GM18502 (cell line): ENCODE data around the gene EML4.
"Not testable (repeated sequence)": the region's sequence is repeated elsewhere in the genome, so short reads cannot be mapped to it uniquely, and the experiment has no call there.

ENCODE experiments used
- ATAC-seq: cut with Tn5 transposase; IDR thresholded peaks from one replicate; pipeline ENCODE4 v1.9.1; 2021; ENCODE audit warnings: mild to moderate bottlenecking; ENCODE audit not compliant: unreplicated experiment, poor library complexity

Gene EML4

GRCh38 chr2:42169874-42170521 lies 845 bp downstream of the EML4 start:
- ATAC-seq = peak; percentile 34

- ATAC-seq = no peak
Observed at GRCh38 chr2:42170619-42171395, 1.7 kb downstream of the EML4 start.

GRCh38 chr2:42171396-42171980 lies 2.3 kb downstream of the EML4 start:
- ATAC-seq = peak; percentile 35

- ATAC-seq = no peak
Observed at GRCh38 chr2:42172020-42172419, 2.9 kb downstream of the EML4 start.

GRCh38 chr2:42172566-42172965 lies 3.4 kb downstream of the EML4 start:
- ATAC-seq = no peak

- not testable (repeated sequence) for ATAC-seq
Observed at GRCh38 chr2:42173467-42173866, 4.3 kb downstream of the EML4 start.

GRCh38 chr2:42176992-42177738 lies 8.0 kb downstream of the EML4 start:
- no peak for ATAC-seq

GRCh38 chr2:42178335-42178734 lies 9.2 kb downstream of the EML4 start:
- no peak for ATAC-seq

- no peak for ATAC-seq
Observed at GRCh38 chr2:42180300-42180699, 11.1 kb downstream of the EML4 start.

- ATAC-seq = no peak
Observed at GRCh38 chr2:42182654-42183308, 13.6 kb downstream of the EML4 start.

GRCh38 chr2:42183775-42184174 lies 14.6 kb downstream of the EML4 start:
- ATAC-seq = no peak

- ATAC-seq = no peak
Observed at GRCh38 chr2:42184346-42184745, 15.2 kb downstream of the EML4 start.

- ATAC-seq = no peak
Observed at GRCh38 chr2:42185220-42185921, 16.2 kb downstream of the EML4 start.

GRCh38 chr2:42186366-42186765 lies 17.2 kb downstream of the EML4 start:
- ATAC-seq = no peak

- no peak for ATAC-seq
Observed at GRCh38 chr2:42186945-42187632, 17.9 kb downstream of the EML4 start.

GRCh38 chr2:42187886-42188285 lies 18.7 kb downstream of the EML4 start:
- no peak for ATAC-seq

- no peak for ATAC-seq
Observed at GRCh38 chr2:42189235-42189566, 20.0 kb downstream of the EML4 start.

GRCh38 chr2:42190191-42190590 lies 21.0 kb downstream of the EML4 start:
- ATAC-seq = no peak

GRCh38 chr2:42191285-42192009 lies 22.3 kb downstream of the EML4 start:
- no peak for ATAC-seq
